Mesenteric fat pad (tissue), 1 donor: ENCODE measurements around the gene CCDC24. TPM values are rescaled to one million over a fixed set of nuclear protein-coding genes. Genes with fewer than 3 reads are reported as not detected.

Experiments used
- DNase-seq: peaks from one replicate; pipeline ENCODE4 v3.0.0-alpha.2; 2020; ENCODE audit warnings: low spot score
- total RNA-seq: library from RNA; stranded (reverse); fragmentation: NEBNext Ultra II Directional; extraction: Animal tissue kit (Norgen Biotek cat#: 25700); gene quantifications from one replicate; pipeline ENCODE4 v1.2.1, GENCODE V29; 2021
- donor health status: DM: yes; HTN: yes; CAD: no.

The CCDC24 gene
- total RNA-seq, 1 donor from 2014 or later, result 3.9 TPM

DNA sequence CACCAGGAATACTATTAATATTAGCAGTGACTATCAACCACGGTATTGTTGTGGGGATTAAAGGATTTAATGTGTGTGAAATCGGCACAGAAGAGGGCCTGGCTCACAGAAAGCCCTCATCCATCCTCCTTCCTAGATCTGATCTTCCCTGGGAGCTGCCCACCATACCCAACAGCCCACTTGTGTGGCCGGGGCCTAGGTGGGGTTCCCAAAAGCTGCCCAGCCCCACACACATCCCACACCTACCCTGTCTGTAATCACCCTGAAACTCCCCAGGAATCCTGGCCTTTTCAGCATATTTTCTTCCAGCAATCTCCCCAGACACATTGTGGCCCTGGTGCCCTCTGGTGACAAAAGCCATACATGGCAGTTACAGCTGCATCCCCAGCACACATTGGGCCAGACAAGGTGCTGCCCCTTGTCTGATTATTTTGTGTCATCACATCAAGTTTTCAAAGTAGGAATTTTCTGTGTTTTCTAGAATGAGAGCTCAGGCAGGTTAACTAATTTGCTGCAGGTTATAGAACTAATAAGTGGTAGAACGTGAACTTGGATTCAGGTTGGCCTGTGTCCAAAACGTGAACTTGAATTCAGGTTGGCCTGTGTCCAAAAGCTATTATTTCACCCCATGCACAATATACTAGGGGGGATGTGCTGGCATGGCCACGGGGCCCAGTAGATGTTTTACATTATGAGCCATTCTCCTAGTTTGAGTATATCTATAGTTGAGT is 45.2 kb downstream of the CCDC24 start:
- peak; percentile 74 for DNase-seq

DNA sequence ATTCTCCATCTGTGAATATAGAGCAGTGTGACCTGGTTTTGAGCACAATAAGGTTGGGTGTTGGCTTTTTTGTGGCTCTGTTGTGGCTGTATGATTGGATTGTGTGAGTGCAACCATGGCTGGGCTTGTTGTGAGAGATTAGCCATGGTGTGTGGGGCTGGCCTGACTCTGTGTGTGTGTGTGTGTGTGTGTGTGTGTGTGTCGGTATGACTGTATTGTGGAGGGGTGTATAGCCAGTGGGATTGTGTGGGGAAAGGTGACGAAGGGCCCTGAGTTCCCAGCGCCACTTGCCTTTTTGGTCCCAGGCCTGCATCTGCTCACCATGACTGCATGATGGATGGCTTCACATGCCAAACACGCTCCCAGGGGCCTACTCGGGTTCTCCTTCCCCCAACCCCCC is 45.8 kb downstream of the CCDC24 start:
- DNase-seq, result peak; percentile 53

GRCh38 chr1:44038876-44039657 is 47.7 kb downstream of the CCDC24 start:
- DNase-seq, result no peak

DNA sequence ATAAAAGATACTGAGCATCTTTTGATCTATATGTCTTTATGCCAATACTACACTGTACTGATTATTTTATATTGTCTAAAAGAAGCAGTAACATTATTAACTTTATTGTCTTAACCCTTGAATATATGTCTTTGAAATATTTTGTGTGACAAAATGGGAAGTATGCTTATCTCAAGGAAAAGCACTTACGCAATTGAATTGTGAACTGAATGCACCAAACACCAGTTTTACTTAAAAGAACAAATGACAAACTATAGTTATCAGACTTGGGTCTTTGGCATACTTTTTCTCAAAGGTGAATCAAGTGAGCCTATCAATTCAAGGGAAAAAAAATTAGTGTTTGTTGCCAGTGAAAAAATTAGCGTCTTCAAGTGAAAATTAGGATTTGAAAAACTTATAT is 49.0 kb downstream of the CCDC24 start:
- no peak for DNase-seq

DNA sequence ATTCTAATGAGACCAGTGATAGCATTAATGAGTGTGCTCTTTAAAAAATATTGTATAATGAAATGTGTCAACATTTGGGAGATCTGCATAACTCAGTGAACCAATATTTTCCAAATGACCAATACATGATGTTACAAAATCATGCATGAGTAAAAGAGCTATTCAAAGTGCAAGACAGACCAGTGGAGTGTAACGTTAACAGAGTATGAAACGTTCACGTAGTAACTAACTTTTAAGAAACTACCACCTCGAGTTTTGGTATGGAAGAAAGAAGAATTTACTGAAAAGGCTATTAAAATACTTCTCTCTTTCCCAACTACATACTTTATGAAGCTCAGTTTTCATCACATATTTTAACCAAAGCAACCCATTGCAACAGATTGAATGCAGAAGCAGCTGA is 49.4 kb downstream of the CCDC24 start:
- DNase-seq, result no peak

- DNase-seq, result peak; percentile 71
Observed at GRCh38 chr1:44043176-44044070, 52.0 kb downstream of the CCDC24 start.

- DNase-seq, result no peak
Observed at GRCh38 chr1:44044071-44044801, 52.8 kb downstream of the CCDC24 start.

- DNase-seq, result peak; percentile 41
Observed at GRCh38 chr1:44045064-44045463, 53.7 kb downstream of the CCDC24 start.

Other genes starting within 250 kb of the CCDC24 start
- gene ARTN, start 57.8 kb upstream of the CCDC24 start, total RNA-seq, result 0.39 TPM
- gene IPO13, start 44.6 kb upstream of the CCDC24 start, total RNA-seq, result 26.1 TPM
- gene DPH2, start 21.6 kb upstream of the CCDC24 start, total RNA-seq, result 23.2 TPM
- gene ATP6V0B, start 16.6 kb upstream of the CCDC24 start, total RNA-seq, result 133 TPM
- 66.3 TPM for gene B4GALT2, start 12.4 kb upstream of the CCDC24 start, total RNA-seq
- 2.2 TPM for gene SLC6A9, start 39.9 kb downstream of the CCDC24 start, total RNA-seq
- gene KLF17, start 127.2 kb downstream of the CCDC24 start, total RNA-seq, result not detected
- not detected for gene KLF18, start 150.0 kb downstream of the CCDC24 start, total RNA-seq
- 27.5 TPM for gene DMAP1, start 221.9 kb downstream of the CCDC24 start, total RNA-seq